ENCODE measurements around the gene LRRC42. TPM values are rescaled to one million over a fixed set of nuclear protein-coding genes. Genes with fewer than 3 reads are reported as not detected.

LRRC42 gene
- total and polyA plus RNA-seq, 9 donors, result 14.5 to 29.1 (median 20.8) TPM

GRCh38 chr1:53963460-53963859 is 17.3 kb downstream of the LRRC42 start:
- H3K27me3 ChIP-seq, result no peaks in the 10 kb centered on the region
- no peaks in the 10 kb centered on the region for H3K36me3 ChIP-seq
- DNase-seq, result no peak
- no peak for TF ChIP-seq CTCF (IDR thresholded peaks at IDR 0.05)
- WGBS, 3 donors, result 88 to 93% (median 92%) methylated on average over 4 of the region's 4 CpGs
- intact Hi-C loops (cut with DNase I), result no loop called here
- H3K4me1 ChIP-seq (ENCODE audit: insufficient read depth), result no peaks in the 10 kb centered on the region
- H3K27ac ChIP-seq, result no peak overlapping the region
- H3K9me3 ChIP-seq, result no peaks in the 10 kb centered on the region
- no peak overlapping the region for H3K4me3 ChIP-seq

DNA sequence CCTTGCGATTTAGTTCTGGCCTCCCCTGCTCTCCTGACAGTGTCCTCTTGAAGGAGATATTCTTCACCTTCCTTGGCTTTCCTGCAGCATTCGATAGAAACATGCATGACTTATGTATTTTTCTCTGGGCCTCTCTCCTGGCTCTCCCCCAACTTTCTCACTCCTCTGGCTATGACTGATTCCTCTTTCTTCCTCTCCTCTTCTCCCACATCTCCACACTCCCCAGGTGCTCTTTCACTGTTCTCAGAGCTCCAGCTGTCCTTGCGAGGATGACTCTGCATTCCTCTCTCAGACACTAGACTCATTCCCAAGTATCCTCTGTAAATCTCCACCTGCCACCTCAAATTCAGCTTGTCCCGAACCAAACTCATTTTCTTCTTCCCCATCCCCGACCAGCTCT is 18.0 kb downstream of the LRRC42 start:
- Histone ChIP-seq H3K9me3 (no peaks in the 10 kb centered on the region), H3K4me3 (no peak overlapping the region), H3K27me3 (no peaks in the 10 kb centered on the region), H3K36me3 (no peaks in the 10 kb centered on the region), H3K27ac (no peak overlapping the region), H3K4me1 (ENCODE audit: insufficient read depth) (no peaks in the 10 kb centered on the region)
- no peak for DNase-seq
- TF ChIP-seq POLR2A (IDR thresholded peaks at IDR 0.05) (no peak), CTCF (IDR thresholded peaks at IDR 0.05) (no peak), EP300 (IDR thresholded peaks at IDR 0.05) (no peak)
- 50 to 63% (median 58%) methylated on average over 5 of the region's 5 CpGs for WGBS, 3 donors
- intact Hi-C loops (cut with DNase I), result no loop called here

DNA sequence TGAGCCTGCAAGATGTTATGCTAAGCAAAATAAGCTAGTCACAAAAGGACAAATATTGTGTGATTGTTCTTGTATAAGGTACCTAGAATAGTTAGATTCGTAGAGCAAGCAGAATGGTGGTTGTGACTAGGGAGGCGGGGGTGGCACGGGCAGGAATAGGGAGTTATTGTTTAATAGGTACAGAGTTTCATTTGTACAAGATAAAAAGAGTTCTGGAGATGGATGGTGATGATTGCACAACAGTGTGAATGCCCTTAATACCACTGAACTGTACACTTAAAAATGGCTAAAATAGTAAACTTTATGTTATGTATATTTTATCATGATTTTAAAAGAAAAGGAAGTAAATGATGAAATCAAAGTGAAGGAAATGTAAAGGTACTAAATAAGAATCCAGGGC is 20.6 kb downstream of the LRRC42 start:
- Histone ChIP-seq H3K4me1 (ENCODE audit: insufficient read depth) (no peaks in the 10 kb centered on the region), H3K27me3 (no peaks in the 10 kb centered on the region), H3K36me3 (no peaks in the 10 kb centered on the region), H3K9me3 (no peaks in the 10 kb centered on the region), H3K27ac (no peak overlapping the region), H3K4me3 (no peak overlapping the region)
- no peak for DNase-seq
- no peak for TF ChIP-seq POLR2A (IDR thresholded peaks at IDR 0.05)
- no peak for TF ChIP-seq CTCF (IDR thresholded peaks at IDR 0.05)
- TF ChIP-seq EP300 (IDR thresholded peaks at IDR 0.05), result no peak
- 86 to 87% (median 87%) methylated on average over 3 of the region's 3 CpGs for WGBS, 3 donors
- intact Hi-C loops (cut with DNase I), result no loop called here

- no peaks in the 10 kb centered on the region for H3K9me3 ChIP-seq
- no peak overlapping the region for H3K27ac ChIP-seq
- TF ChIP-seq CTCF (IDR thresholded peaks at IDR 0.05), result no peak
- TF ChIP-seq POLR2A (IDR thresholded peaks at IDR 0.05), result no peak
- no peak for TF ChIP-seq EP300 (IDR thresholded peaks at IDR 0.05)
- no peaks in the 10 kb centered on the region for H3K27me3 ChIP-seq
- peaks cover 2% of the 10 kb centered on the region for H3K4me1 ChIP-seq (ENCODE audit: insufficient read depth)
- WGBS, 3 donors, result 89 to 91% (median 89%) methylated on average over 7 of the region's 7 CpGs
- no peak for DNase-seq
- no peaks in the 10 kb centered on the region for H3K36me3 ChIP-seq
- H3K4me3 ChIP-seq, result no peak overlapping the region
- intact Hi-C loops (cut with DNase I), result no loop called here
Observed at GRCh38 chr1:53967409-53968124, 21.4 kb downstream of the LRRC42 start.

Measured in ovary (tissue), 9 donors.